Mucosa of descending colon (tissue), 3 donors: ENCODE measurements around the gene FOXC1. TPM values are rescaled to one million over a fixed set of nuclear protein-coding genes. Genes with fewer than 3 reads are reported as not detected.

Source experiments
- ATAC-seq: fragments of 200-7000 bp; cut with Tn5 transposase; one replicate; pipeline ENCODE4 v1.9.1; 2020; ENCODE audit warnings: mild to moderate bottlenecking, moderate library complexity
- DNase-seq, 3 donors: peaks; one replicate each; pipeline ENCODE4 v3.0.0-alpha.2; 2020
- H3K36me3 ChIP-seq: fragments of 200-600 bp; one replicate; pipeline ENCODE4 v1.8.0; 2021; ENCODE audit warnings: low read depth, mild to moderate bottlenecking
- H3K4me1 ChIP-seq: fragments of 200-600 bp; one replicate; pipeline ENCODE4 v1.8.0; 2021; ENCODE audit warnings: low read depth, mild to moderate bottlenecking
- H3K4me3 ChIP-seq: fragments of 200-600 bp; one replicate; pipeline ENCODE4 v1.8.0; 2021; ENCODE audit warnings: mild to moderate bottlenecking
- H3K9me3 ChIP-seq: fragments of 200-600 bp; one replicate; pipeline ENCODE4 v1.8.0; 2021; ENCODE audit warnings: mild to moderate bottlenecking
- intact Hi-C, 2 donors: fragments of 100-400 bp; cut with DNase I in 1 of 2; cut with micrococcal nuclease in 1 of 2; formaldehyde crosslinking; loops; one replicate each; pipeline versions ENCODE4 v1.11.0 to v1.11.1; 2022; cut with DNase I, micrococcal nuclease
- total RNA-seq, 3 donors: library from RNA; stranded (reverse); fragmentation: NEBNext Ultra II Directional in 2 of 3; extraction: Animal tissue kit (Norgen Biotek cat#: 25700) in 2 of 3; gene quantifications; one replicate each; pipeline versions ENCODE4 v1.2.1 to v1.2.4, GENCODE V29; 2021 to 2023
- TF ChIP-seq, protein P1 (sequence below): fragments of 200-600 bp; IDR thresholded peaks from one replicate; pipeline ENCODE4 v1.8.0; 2022; ENCODE audit warnings: antibody characterized with exemption, mild to moderate bottlenecking
- donor health status: DM: no; HTN: no; CAD: no; lungs with moderate emphysema.
- donor health status: DM: no; HTN: no; CAD: no.
- donor health status: DM: no; HTN: yes; CAD: no.

The FOXC1 gene
- total RNA-seq, 3 donors from 2014 or later: 1.1 to 1.7 (median 1.6) TPM

DNA sequence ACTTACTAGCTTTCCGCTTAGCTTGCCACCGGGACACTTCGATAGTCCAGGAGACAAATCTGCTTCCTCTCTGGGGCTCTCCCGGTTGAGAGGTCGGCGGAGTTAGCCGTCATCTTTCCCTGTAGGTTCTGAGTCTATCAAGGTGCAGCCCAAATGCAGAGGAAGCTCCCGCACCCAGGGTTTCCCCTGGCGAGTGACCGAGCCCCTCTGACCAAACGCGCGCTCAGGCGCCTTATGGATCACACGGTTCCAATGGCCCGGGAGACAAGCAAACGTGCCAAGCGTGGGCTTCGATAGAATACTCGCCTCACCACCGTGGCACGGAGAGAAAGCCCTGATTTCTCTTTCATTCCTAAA, 15.8 kb upstream of the FOXC1 start:
- no peaks in the 10 kb centered on the region for H3K36me3 ChIP-seq
- TF ChIP-seq, protein P1, sequence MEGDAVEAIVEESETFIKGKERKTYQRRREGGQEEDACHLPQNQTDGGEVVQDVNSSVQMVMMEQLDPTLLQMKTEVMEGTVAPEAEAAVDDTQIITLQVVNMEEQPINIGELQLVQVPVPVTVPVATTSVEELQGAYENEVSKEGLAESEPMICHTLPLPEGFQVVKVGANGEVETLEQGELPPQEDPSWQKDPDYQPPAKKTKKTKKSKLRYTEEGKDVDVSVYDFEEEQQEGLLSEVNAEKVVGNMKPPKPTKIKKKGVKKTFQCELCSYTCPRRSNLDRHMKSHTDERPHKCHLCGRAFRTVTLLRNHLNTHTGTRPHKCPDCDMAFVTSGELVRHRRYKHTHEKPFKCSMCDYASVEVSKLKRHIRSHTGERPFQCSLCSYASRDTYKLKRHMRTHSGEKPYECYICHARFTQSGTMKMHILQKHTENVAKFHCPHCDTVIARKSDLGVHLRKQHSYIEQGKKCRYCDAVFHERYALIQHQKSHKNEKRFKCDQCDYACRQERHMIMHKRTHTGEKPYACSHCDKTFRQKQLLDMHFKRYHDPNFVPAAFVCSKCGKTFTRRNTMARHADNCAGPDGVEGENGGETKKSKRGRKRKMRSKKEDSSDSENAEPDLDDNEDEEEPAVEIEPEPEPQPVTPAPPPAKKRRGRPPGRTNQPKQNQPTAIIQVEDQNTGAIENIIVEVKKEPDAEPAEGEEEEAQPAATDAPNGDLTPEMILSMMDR: no peak
- H3K9me3 ChIP-seq: no peaks in the 10 kb centered on the region
- H3K4me3 ChIP-seq: no peak overlapping the region
- ATAC-seq (no peak), DNase-seq (no peak)
- intact Hi-C loops: loop anchor here (10.0 kb wide), 2 partner anchors 1041 to 1161 kb away; partner anchors contain the start of gene MYLK4 (in 1 of the 2)
- H3K4me1 ChIP-seq: peaks cover 9% of the 10 kb centered on the region

DNA sequence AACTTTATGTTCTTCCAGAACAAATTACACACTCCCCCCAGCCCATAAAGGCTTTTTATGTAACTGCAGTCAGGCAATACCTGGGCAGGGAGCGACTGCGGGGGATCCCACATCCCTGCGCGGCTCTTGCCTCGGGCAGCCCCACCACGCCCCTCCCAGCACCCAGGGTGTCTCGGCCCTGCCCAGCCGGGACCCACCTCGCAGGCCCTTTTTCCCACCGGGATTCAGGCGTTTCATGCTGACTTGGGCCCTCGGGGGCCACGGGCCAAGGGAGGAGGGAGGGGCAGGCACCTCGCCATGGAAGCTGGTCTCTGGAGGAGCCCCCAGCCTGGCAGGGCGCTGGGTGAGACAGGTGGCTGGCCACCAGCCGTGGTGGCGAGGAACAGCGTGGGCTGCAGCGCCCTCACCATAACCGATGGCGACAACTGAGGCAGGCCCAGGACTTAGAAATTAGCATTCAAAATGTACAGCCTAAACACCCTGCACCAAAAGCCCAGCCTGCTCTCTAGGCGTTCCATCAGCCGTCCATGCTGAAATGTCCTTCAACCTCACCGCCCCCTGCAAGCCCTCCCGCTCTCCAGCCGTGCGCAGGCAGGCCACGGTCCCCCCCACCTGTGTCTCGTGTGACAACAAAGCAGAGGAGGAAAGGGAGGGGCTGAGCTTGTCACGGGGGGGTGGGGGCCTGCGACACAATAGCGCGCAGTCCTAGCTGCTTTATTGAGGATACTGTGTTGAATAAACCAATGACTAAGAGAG, 15.1 kb upstream of the FOXC1 start:
- DNase-seq (no peak), ATAC-seq (peak; percentile 29)
- peaks cover 5% of the 10 kb centered on the region for H3K4me1 ChIP-seq
- no peaks in the 10 kb centered on the region for H3K9me3 ChIP-seq
- no peaks in the 10 kb centered on the region for H3K36me3 ChIP-seq
- no peak overlapping the region for H3K4me3 ChIP-seq
- TF ChIP-seq, protein P1: no peak
- intact Hi-C loops: loop anchor here (10.0 kb wide), 2 partner anchors 1040 to 1160 kb away; partner anchors contain the start of gene MYLK4 (in 1 of the 2)

DNA sequence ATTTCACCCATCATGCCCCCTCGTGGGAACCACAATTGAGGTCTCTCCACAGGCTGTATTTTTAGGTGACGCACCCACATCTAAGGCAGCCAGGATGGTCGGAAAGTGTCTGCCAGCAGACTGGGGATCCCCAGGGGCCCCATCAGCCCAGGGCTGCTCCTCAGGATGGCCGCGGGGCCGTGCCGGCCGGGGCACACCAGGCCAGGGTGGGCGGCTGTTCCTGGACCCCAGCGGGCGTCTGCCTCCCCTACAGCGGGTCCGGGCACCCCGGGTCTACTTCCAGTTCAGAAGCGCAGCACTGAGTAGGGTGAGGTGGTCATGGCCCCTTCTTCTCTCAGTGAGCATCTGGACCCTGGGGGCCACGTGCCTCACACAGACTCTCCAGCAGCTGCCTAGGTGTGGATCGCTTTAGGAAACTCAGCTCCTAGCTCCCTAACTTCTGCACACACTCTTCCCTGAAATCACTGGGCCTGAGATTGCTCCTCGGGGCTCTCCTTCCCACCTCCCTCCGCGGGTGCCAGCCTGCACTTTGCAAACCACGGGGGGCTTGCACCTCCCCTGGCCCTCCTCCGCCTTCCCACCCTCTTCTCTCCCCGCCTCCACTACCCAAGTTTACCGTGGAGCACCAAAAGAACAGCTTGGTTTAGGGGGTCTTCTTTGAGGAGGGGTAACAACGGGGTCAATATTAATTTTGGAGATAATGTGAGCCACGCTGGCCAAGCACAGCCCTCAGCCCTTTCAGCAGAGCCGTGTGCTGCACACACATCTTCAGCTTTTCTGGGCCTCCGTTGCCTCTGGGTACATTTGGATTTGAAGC, 14.2 kb upstream of the FOXC1 start:
- no peak for ATAC-seq

DNA sequence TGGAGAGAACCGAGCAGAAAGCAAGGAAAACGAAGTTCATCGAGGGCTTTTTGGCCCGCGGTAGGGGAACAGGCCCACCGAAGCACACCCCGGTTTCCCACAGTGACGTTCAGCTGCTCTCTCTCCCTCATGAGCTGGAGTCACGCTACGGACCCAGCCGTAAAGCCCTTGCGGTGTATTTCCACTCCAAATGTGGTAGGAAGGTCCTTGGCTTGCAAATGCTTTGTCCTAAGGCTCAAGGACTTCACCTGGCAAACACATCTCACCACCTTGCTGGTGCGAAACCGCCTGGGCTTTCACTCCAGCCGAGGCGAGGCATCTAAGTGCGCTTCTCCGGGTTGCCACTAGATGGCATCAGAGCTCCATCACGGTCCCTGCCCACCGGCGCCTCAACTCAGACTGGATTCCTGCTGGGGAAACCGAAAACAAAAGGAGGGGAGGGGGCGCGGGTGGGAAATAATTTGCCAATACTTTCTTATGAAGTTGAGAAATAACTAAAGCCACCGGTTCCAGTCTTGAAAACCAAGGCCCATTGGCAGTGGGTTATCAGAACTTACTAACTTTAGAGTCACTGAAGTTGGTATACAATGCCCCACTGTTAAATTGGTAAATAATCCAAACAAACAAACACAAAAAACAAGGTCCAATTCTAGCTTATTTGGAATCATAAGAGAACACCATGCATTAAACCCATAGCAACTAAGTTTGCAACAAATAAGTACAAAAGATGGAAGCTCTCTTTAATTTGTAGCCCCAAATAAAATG, 13.4 kb upstream of the FOXC1 start:
- TF ChIP-seq, protein P1: peak; percentile 85
- peaks cover 5% of the 10 kb centered on the region for H3K4me1 ChIP-seq
- intact Hi-C loops: loop anchor here (10.0 kb wide), 2 partner anchors 1039 to 1159 kb away; partner anchors contain the start of gene MYLK4 (in 1 of the 2)
- no peaks in the 10 kb centered on the region for H3K9me3 ChIP-seq
- DNase-seq (peak in 2 of 3 donors; percentile 58 to 71), ATAC-seq (peak; percentile 87)
- no peak overlapping the region for H3K4me3 ChIP-seq
- H3K36me3 ChIP-seq: no peaks in the 10 kb centered on the region

More for the DNA sequence above, 14.2 kb upstream of the FOXC1 start:
- TF ChIP-seq, protein P1: no peak
- H3K9me3 ChIP-seq: no peaks in the 10 kb centered on the region
- H3K36me3 ChIP-seq: no peaks in the 10 kb centered on the region
- H3K4me1 ChIP-seq: peaks cover 5% of the 10 kb centered on the region
- intact Hi-C loops: loop anchor here (10.0 kb wide), 2 partner anchors 1039 to 1159 kb away; partner anchors contain the start of gene MYLK4 (in 1 of the 2)
- no peak for DNase-seq
- no peak overlapping the region for H3K4me3 ChIP-seq

DNA sequence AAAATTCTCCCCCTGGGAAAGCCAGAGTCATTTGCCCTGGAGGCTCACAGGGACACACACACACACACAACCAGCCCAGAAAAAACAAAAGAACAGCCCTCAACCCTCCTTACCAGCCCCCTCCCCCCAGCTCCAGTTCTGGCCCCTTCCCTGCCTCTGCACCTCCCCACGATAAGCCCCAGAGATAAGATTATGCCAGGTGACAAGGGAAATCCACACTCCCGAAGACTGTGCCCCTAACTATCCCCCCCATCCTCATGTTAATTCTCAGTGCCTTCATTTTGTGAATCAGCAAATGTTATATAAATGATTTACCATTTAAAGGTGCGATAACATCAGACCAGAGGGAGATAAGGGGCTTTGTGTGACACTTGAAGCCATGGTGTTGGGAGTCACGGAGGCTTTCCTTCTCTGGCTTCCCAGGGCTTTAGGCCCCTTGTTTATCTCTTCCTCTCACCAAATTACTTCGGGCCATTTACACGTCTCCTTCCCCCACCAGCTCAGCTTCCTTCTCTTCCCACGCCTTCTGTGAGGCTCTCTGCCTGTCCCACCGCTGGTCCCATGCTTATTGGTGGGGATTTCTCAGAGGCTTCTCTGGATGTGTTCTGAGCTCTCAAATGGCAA, 12.5 kb upstream of the FOXC1 start:
- peaks cover 5% of the 10 kb centered on the region for H3K4me1 ChIP-seq
- DNase-seq (no peak), ATAC-seq (no peak)
- H3K9me3 ChIP-seq: no peaks in the 10 kb centered on the region
- no peak overlapping the region for H3K4me3 ChIP-seq
- no peaks in the 10 kb centered on the region for H3K36me3 ChIP-seq
- intact Hi-C loops: loop anchor here (10.0 kb wide), 2 partner anchors 1038 to 1158 kb away; partner anchors contain the start of gene MYLK4 (in 1 of the 2)
- TF ChIP-seq, protein P1: no peak
